Panc1 (cell line): Measurements from ENCODE around the gene KRTAP10-6.

ENCODE experiments used
- POLR2AphosphoS5 ChIP-seq: IDR thresholded peaks from 2 replicates; pipeline ENCODE4 v1.6.1; 2012; ENCODE audit warnings: mild to moderate bottlenecking, low read depth, low read length, moderate library complexity
- SIN3A ChIP-seq: IDR thresholded peaks from 2 replicates; pipeline ENCODE4 v1.6.1; 2012; ENCODE audit warnings: low read depth, mild to moderate bottlenecking, low read length, moderate library complexity, borderline replicate concordance; ENCODE audit not compliant: insufficient read depth
- TF ChIP-seq, protein P1 (sequence below): fragments of 450-650 bp; IDR thresholded peaks from 2 replicates; pipeline ENCODE4 v1.5.1; 2017; ENCODE audit warnings: mild to moderate bottlenecking

DNA sequence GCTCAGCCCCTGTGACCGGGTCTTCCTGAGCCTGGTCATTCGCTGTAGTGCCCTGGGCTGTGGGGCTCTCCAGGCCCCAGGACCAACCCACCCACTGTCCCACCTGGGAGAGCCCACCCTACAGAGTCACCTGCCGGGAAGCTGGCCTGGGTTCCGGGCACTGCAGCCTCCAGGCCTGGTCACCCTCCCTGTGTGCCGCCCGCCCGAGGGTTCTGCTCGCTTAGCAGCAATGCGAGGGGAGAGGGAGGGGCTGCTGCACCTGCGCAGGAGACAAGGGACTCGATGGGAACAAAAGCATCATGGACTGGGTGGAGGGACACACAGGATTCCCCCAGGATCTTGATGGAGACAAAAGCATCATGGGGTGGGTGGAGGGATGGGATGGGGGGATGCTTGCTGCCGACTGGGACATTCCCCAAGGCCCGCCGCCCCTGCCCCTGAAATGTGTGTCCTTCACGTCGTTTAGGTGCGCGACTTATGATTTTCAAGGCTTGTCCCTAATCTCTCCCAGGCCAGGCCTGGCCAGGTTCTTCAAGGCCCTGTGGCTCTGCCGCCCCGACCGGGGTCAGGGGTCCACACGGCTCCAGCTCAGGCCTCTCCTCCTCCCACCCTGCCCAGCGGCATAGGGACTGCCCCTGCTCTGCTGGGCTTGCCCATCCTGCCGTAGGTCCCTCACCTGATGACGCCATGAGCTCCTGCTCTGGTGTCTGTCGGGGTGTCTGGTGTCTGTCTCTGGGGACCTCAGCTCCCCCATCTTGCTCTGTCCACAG is 21.3 kb upstream of the KRTAP10-6 start:
- TF ChIP-seq, protein P1, sequence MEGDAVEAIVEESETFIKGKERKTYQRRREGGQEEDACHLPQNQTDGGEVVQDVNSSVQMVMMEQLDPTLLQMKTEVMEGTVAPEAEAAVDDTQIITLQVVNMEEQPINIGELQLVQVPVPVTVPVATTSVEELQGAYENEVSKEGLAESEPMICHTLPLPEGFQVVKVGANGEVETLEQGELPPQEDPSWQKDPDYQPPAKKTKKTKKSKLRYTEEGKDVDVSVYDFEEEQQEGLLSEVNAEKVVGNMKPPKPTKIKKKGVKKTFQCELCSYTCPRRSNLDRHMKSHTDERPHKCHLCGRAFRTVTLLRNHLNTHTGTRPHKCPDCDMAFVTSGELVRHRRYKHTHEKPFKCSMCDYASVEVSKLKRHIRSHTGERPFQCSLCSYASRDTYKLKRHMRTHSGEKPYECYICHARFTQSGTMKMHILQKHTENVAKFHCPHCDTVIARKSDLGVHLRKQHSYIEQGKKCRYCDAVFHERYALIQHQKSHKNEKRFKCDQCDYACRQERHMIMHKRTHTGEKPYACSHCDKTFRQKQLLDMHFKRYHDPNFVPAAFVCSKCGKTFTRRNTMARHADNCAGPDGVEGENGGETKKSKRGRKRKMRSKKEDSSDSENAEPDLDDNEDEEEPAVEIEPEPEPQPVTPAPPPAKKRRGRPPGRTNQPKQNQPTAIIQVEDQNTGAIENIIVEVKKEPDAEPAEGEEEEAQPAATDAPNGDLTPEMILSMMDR = no peak
- no peak for TF ChIP-seq POLR2AphosphoS5
- no peak for TF ChIP-seq SIN3A
